A549 (cell line): ENCODE data around the gene ALPK3. TPM values are rescaled to one million over a fixed set of nuclear protein-coding genes. Genes with fewer than 3 reads are reported as not detected.

Source experiments
- ATAC-seq, 2 experiments: fragments of 200-7000 bp in 1 of 2; fragments of >200 bp in 1 of 2; cut with Nextera tagmentation in 1 of 2; cut with Tn5 transposase in 1 of 2; 3 replicates each; pipeline versions ENCODE4 v1.8.0 to v1.9.1; 2018 to 2020; ENCODE audit warnings: mild to moderate bottlenecking in 1 of 2, moderate library complexity in 1 of 2
- CTCF ChIA-PET: fragments of 300-600 bp; sonication (Branson Sonifier 250); formaldehyde crosslinking; extraction: SDS; loops from one replicate; lab custom pipeline; 2021; ENCODE audit warnings: antibody characterized with exemption, inconsistent platforms; lab: Yijun Ruan, JAX
- POLR2A ChIA-PET: fragments of 350-600 bp; formaldehyde crosslinking; extraction: SDS; loops from one replicate; lab custom pipeline; 2021; ENCODE audit warnings: antibody characterized with exemption, inconsistent platforms; lab: Yijun Ruan, JAX
- DNase-seq, 2 experiments: peaks; one replicate each; pipeline versions ENCODE4 v3.0.0 to v3.0.0-alpha.2; 2011 to 2016; ENCODE audit warnings: low read depth in 1 of 2, low spot score in 1 of 2
- FAIRE-seq: peaks from 2 replicates; lab custom pipeline; 2011; peaks lifted over from hg19 to GRCh38; lab: Jason Lieb, UNC
- H3K27ac ChIP-seq, 2 experiments: fragments of >200 bp; sonication (Bioruptor Twin); formaldehyde crosslinking; 3 replicates each; pipeline ENCODE4 v1.5.1; 2016 to 2017
- H3K4me1 ChIP-seq: fragments of >200 bp; sonication (Bioruptor Twin); formaldehyde crosslinking; 3 replicates; pipeline ENCODE4 v1.6.1; 2016
- H3K4me2 ChIP-seq: fragments of >200 bp; sonication (Bioruptor Twin); formaldehyde crosslinking; 3 replicates; pipeline ENCODE4 v1.6.1; 2016
- H3K4me3 ChIP-seq: fragments of >200 bp; sonication (Bioruptor Twin); formaldehyde crosslinking; 3 replicates; pipeline ENCODE4 v1.5.1; 2016
- H3K9me3 ChIP-seq: fragments of >200 bp; sonication (Bioruptor Twin); formaldehyde crosslinking; 3 replicates; pipeline ENCODE4 v1.6.1; 2016
- BHLHE40 ChIP-seq: IDR thresholded peaks from 2 replicates; pipeline ENCODE4 v1.6.1; 2012; ENCODE audit warnings: low read depth, low read length, inconsistent platforms
- CBX2 ChIP-seq: fragments of 200-600 bp; sonication (generic); IDR thresholded peaks from 2 replicates; pipeline ENCODE4 v1.6.1; 2016; ENCODE audit warnings: low read depth, mild to moderate bottlenecking, borderline replicate concordance
- CBX8 ChIP-seq: fragments of 200-600 bp; sonication (generic); IDR thresholded peaks from 2 replicates; pipeline ENCODE4 v1.6.1; 2016
- CEBPB ChIP-seq, 2 experiments: fragments of >200 bp in 1 of 2; sonication (Bioruptor Twin) in 1 of 2; formaldehyde crosslinking in 1 of 2; IDR thresholded peaks; 2 replicates each; pipeline ENCODE4 v1.6.1; 2012 to 2016
- CHD2 ChIP-seq: fragments of 150-350 bp; IDR thresholded peaks from 2 replicates; pipeline ENCODE4 v1.6.1; 2014; ENCODE audit warnings: low read length; ENCODE audit not compliant: partially characterized antibody
- CHD4 ChIP-seq: fragments of 200-600 bp; sonication (generic); IDR thresholded peaks from 2 replicates; pipeline ENCODE4 v1.6.1; 2016; ENCODE audit warnings: antibody characterized with exemption, mild to moderate bottlenecking, borderline replicate concordance
- EHF ChIP-seq: fragments of 250-450 bp; sonication (Bioruptor Pico); IDR thresholded peaks from 2 replicates; pipeline ENCODE4 v1.5.0; 2020; ENCODE audit warnings: mild to moderate bottlenecking
- ELK1 ChIP-seq: fragments of 150-350 bp; IDR thresholded peaks from 2 replicates; pipeline ENCODE4 v1.6.1; 2014; ENCODE audit warnings: low read depth, mild to moderate bottlenecking, low read length
- EP300 ChIP-seq, 2 experiments: fragments of >200 bp; sonication (Bioruptor Twin); formaldehyde crosslinking; IDR thresholded peaks; 2 replicates in 1 of 2; 3 replicates in 1 of 2; pipeline ENCODE4 v1.6.1; 2016 to 2017
- ESRRA ChIP-seq: fragments of 150-350 bp; IDR thresholded peaks from 2 replicates; pipeline ENCODE4 v1.6.1; 2014; ENCODE audit warnings: mild to moderate bottlenecking, low read length, borderline replicate concordance
- FOSL2 ChIP-seq, 2 experiments: fragments of 450-650 bp in 1 of 2; fragments of >200 bp in 1 of 2; sonication (Bioruptor Twin) in 1 of 2; formaldehyde crosslinking; IDR thresholded peaks; 2 replicates each; pipeline versions ENCODE4 v1.5.0 to v1.6.1; 2016 to 2020; ENCODE audit warnings: mild to moderate bottlenecking in 1 of 2, moderate library complexity in 1 of 2
- FOXS1 ChIP-seq: fragments of 250-450 bp; sonication (Bioruptor Pico); IDR thresholded peaks from 2 replicates; pipeline ENCODE4 v1.5.0; 2020; ENCODE audit warnings: mild to moderate bottlenecking, moderate library complexity
- GATA3 ChIP-seq: IDR thresholded peaks from 2 replicates; pipeline ENCODE4 v1.6.1; 2012; ENCODE audit warnings: borderline replicate concordance
- HEYL ChIP-seq: fragments of 250-450 bp; sonication (Bioruptor Pico); IDR thresholded peaks from 2 replicates; pipeline ENCODE4 v1.8.0; 2021; ENCODE audit warnings: mild to moderate bottlenecking, moderate library complexity
- HOXA7 ChIP-seq: fragments of 250-450 bp; sonication (Bioruptor Pico); IDR thresholded peaks from 2 replicates; pipeline ENCODE4 v1.5.0; 2020; ENCODE audit warnings: mild to moderate bottlenecking, moderate library complexity
- HOXB13 ChIP-seq: fragments of 250-450 bp; sonication (Bioruptor Pico); IDR thresholded peaks from 2 replicates; pipeline ENCODE4 v1.5.0; 2020; ENCODE audit warnings: low read depth, mild to moderate bottlenecking, moderate library complexity
- KDM5A ChIP-seq: fragments of 200-600 bp; sonication (generic); IDR thresholded peaks from 2 replicates; pipeline ENCODE4 v1.6.1; 2016; ENCODE audit warnings: antibody characterized with exemption, mild to moderate bottlenecking
- MAZ ChIP-seq: fragments of 150-350 bp; IDR thresholded peaks from 2 replicates; pipeline ENCODE4 v1.6.1; 2014; ENCODE audit warnings: antibody characterized with exemption, low read depth, low read length, borderline replicate concordance
- MYC ChIP-seq: IDR thresholded peaks from 2 replicates; pipeline ENCODE4 v1.6.1; 2012; ENCODE audit warnings: mild to moderate bottlenecking, inconsistent platforms, low read length, improper control_type of control experiment, borderline replicate concordance
- NR3C1 ChIP-seq: fragments of >200 bp; sonication (Bioruptor Twin); formaldehyde crosslinking; IDR thresholded peaks from 3 replicates; pipeline ENCODE4 v1.6.1; 2017
- PHF8 ChIP-seq: fragments of 200-600 bp; sonication (generic); IDR thresholded peaks from 2 replicates; pipeline ENCODE4 v1.6.1; 2016; ENCODE audit warnings: low read depth, mild to moderate bottlenecking, antibody characterized with exemption, moderate library complexity, borderline replicate concordance
- POLR2AphosphoS2 ChIP-seq: conservative IDR thresholded peaks from 2 replicates; pipeline ENCODE4 v1.6.1; 2012; ENCODE audit warnings: low read length, improper control_type of control experiment, inconsistent platforms
- RAD21 ChIP-seq, 2 experiments: fragments of >200 bp in 1 of 2; sonication (Bioruptor Twin) in 1 of 2; formaldehyde crosslinking in 1 of 2; IDR thresholded peaks in 1 of 2; conservative IDR thresholded peaks in 1 of 2; 2 replicates in 1 of 2; 3 replicates in 1 of 2; pipeline ENCODE4 v1.6.1; 2012 to 2018; ENCODE audit warnings: inconsistent platforms in 1 of 2
- RARB ChIP-seq: fragments of 250-450 bp; sonication (Bioruptor Pico); IDR thresholded peaks from 2 replicates; pipeline ENCODE4 v1.8.0; 2021; ENCODE audit warnings: mild to moderate bottlenecking, moderate library complexity
- RFX5 ChIP-seq: fragments of 450-650 bp; IDR thresholded peaks from 2 replicates; pipeline ENCODE4 v1.7.1; 2014; ENCODE audit warnings: antibody characterized with exemption, mild to moderate bottlenecking, moderate library complexity
- RNF2 ChIP-seq: fragments of 200-600 bp; sonication (generic); IDR thresholded peaks from 2 replicates; pipeline ENCODE4 v1.6.1; 2016; ENCODE audit warnings: low read depth, mild to moderate bottlenecking, antibody characterized with exemption, moderate library complexity, borderline replicate concordance
- SMC3 ChIP-seq: fragments of >200 bp; sonication (Bioruptor Twin); formaldehyde crosslinking; IDR thresholded peaks from 3 replicates; pipeline ENCODE4 v1.6.1; 2018; ENCODE audit warnings: inconsistent platforms
- SREBF2 ChIP-seq: fragments of 450-650 bp; IDR thresholded peaks from 2 replicates; pipeline ENCODE4 v1.6.1; 2014; ENCODE audit warnings: mild to moderate bottlenecking, moderate library complexity
- TFCP2L1 ChIP-seq: fragments of 250-450 bp; sonication (Bioruptor Pico); IDR thresholded peaks from 2 replicates; pipeline ENCODE4 v1.5.0; 2021; ENCODE audit warnings: mild to moderate bottlenecking
- TP53 ChIP-seq: fragments of 250-450 bp; sonication (Bioruptor Pico); IDR thresholded peaks from 2 replicates; pipeline ENCODE4 v1.5.0; 2021; ENCODE audit warnings: mild to moderate bottlenecking, moderate library complexity
- ZC3H11A ChIP-seq: fragments of 450-650 bp; IDR thresholded peaks from 2 replicates; pipeline ENCODE4 v1.6.1; 2014; ENCODE audit warnings: antibody characterized with exemption, mild to moderate bottlenecking
- ZFP36 ChIP-seq: fragments of 450-650 bp; IDR thresholded peaks from 2 replicates; pipeline ENCODE4 v1.6.1; 2014; ENCODE audit warnings: borderline replicate concordance; ENCODE audit not compliant: partially characterized antibody
- ZSCAN20 ChIP-seq: fragments of 250-450 bp; sonication (Bioruptor Pico); IDR thresholded peaks from 2 replicates; pipeline ENCODE4 v1.8.0; 2022; ENCODE audit warnings: mild to moderate bottlenecking, moderate library complexity
- whole genome bisulfite sequencing: methylation state at CpG from one replicate; pipeline ENCODE4 v1.1.6; 2017; ENCODE audit errors: missing lambda C conversion rate; 5-methylcytosine and 5-hydroxymethylcytosine counted together
- polyA plus RNA-seq, 4 experiments: library from polyadenylated mRNA; depleted of rRNA in 3 of 4; stranded (reverse); fragments of >200 nt; fragmentation: RNase III in 1 of 4; extraction: RNeasy Plus Mini Kit Qiagen cat#74134 plus additional on column Dnase treatment in 1 of 4; gene quantifications; 2 replicates in 3 of 4; 3 replicates in 1 of 4; pipeline ENCODE4 v1.2.3, GENCODE V29; 2011 to 2017
- TF ChIP-seq, protein P1 (sequence below): fragments of >200 bp; sonication (Bioruptor Twin); formaldehyde crosslinking; IDR thresholded peaks from 3 replicates; pipeline ENCODE4 v1.5.1; 2016
- TF ChIP-seq, protein P2 (sequence below): fragments of 450-650 bp; IDR thresholded peaks from 2 replicates; pipeline ENCODE4 v1.6.1; 2014; ENCODE audit warnings: antibody characterized with exemption

Gene ALPK3
- polyA plus RNA-seq, 2 of the 4 experiments (the other 2 are of a cell fraction) = 0.26 to 0.30 TPM

- TF ChIP-seq TP53 (CRISPR knock-in tag) = no peak
- TF ChIP-seq CBX2 = no peak
- TF ChIP-seq RFX5 = no peak
- TF ChIP-seq BHLHE40 = no peak
- no peak for TF ChIP-seq EP300 (IDR thresholded peaks at IDR 0.05)
- TF ChIP-seq, all 56 proteins: peak for 0
- FAIRE-seq = no peak
- WGBS = 84% methylated on average over 3 of the region's 3 CpGs
Observed at GRCh38 chr15:84880007-84880406, 62.9 kb downstream of the ALPK3 start.

DNA sequence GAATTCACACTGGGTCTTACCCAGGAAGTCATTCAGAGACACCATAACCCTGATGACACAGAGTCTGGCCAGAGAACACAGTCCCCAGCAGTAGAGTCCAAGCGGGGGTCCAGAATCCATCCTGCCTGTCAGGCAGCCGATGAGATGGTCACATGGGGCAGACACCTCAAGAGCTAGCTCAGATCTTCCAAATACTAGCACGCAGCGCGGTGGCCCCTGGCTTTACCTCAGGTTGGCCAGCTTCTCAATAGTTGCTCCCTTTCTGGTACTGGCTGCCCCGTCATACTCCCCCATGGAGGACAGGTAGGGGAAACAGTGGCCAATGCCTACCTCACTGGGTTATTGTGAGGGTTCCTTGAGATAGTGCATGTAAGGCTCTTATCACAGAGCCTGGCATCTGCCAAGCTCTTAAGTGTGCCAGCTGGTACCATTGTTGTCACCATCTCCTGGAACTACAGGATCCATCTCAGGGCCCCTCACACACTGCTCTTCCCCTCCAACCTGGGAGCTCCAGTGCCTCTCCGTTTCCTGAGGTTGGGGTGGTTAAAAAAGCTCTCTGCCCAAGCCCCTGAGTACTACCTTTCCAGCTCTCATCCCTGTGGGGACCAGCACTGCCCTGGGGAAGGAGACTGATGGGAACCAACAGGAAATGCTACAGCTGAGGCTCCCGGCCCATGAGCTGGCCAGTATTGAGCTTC, 63.8 kb downstream of the ALPK3 start:
- FAIRE-seq = no peak

More at GRCh38 chr15:84880007-84880406, 62.9 kb downstream of the ALPK3 start:
- Histone ChIP-seq H3K4me3 (no peak overlapping the region), H3K4me2 (no peak overlapping the region), H3K9me3 (no peaks in the 10 kb centered on the region), H3K27ac (no peak overlapping the region), H3K4me1 (no peaks in the 10 kb centered on the region; the same call in 2 of the 3 replicates)
- POLR2A ChIA-PET = no interaction called here
- ATAC-seq (no peak), DNase-seq (no peak)
- CTCF ChIA-PET = interaction anchor here (0.9 kb wide), 1 partner anchor 261 kb away, joined by 3 read pairs; no protein-coding TSS in a partner anchor

DNA sequence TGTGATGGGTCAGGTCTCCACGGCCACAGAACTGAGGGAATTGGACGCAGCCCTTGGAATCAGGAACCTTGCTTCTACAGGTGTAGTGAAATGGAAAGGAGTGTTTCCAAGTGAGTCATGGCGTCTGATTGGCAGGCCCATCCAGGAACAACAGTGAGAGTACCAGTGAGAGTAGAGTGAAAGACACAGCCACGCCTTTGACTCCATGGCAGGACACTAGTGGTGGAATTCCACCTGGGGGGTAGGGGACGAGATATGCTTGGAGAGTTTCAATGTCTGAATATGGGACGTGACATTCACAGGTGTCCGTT, 64.3 kb downstream of the ALPK3 start:
- no peak overlapping the region for H3K4me3 ChIP-seq
- no peak overlapping the region for H3K4me2 ChIP-seq
- ATAC-seq = no peak
- H3K9me3 ChIP-seq = no peaks in the 10 kb centered on the region
- H3K4me1 ChIP-seq = no peaks in the 10 kb centered on the region; the same call in 2 of the 3 replicates
- CTCF ChIA-PET = interaction anchor here (1.3 kb wide), 2 partner anchors 17 to 47 kb away, joined by 4 to 8 read pairs; no protein-coding TSS in a partner anchor
- TF ChIP-seq CEBPB (IDR thresholded peaks at IDR 0.05) = no peak
- TF ChIP-seq CHD2 = no peak
- TF ChIP-seq ZC3H11A = no peak
- no peak for TF ChIP-seq MYC
- no peak for TF ChIP-seq NR3C1
- no peak for TF ChIP-seq KDM5A
- TF ChIP-seq SREBF2 = no peak
- TF ChIP-seq FOSL2 (IDR thresholded peaks at IDR 0.05) = no peak
- no peak for TF ChIP-seq FOSL2 (CRISPR knock-in tag; IDR thresholded peaks at IDR 0.05)
- TF ChIP-seq RNF2 = no peak
- TF ChIP-seq, protein P1, sequence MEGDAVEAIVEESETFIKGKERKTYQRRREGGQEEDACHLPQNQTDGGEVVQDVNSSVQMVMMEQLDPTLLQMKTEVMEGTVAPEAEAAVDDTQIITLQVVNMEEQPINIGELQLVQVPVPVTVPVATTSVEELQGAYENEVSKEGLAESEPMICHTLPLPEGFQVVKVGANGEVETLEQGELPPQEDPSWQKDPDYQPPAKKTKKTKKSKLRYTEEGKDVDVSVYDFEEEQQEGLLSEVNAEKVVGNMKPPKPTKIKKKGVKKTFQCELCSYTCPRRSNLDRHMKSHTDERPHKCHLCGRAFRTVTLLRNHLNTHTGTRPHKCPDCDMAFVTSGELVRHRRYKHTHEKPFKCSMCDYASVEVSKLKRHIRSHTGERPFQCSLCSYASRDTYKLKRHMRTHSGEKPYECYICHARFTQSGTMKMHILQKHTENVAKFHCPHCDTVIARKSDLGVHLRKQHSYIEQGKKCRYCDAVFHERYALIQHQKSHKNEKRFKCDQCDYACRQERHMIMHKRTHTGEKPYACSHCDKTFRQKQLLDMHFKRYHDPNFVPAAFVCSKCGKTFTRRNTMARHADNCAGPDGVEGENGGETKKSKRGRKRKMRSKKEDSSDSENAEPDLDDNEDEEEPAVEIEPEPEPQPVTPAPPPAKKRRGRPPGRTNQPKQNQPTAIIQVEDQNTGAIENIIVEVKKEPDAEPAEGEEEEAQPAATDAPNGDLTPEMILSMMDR = no peak
- TF ChIP-seq HOXB13 (CRISPR knock-in tag) = no peak
- no peak for TF ChIP-seq RARB (CRISPR knock-in tag)
- TF ChIP-seq MAZ = no peak
- TF ChIP-seq POLR2AphosphoS2 = no peak
- TF ChIP-seq ZFP36 = no peak
- TF ChIP-seq CHD4 = no peak
- DNase-seq = no peak
- POLR2A ChIA-PET = no interaction called here
- WGBS = 81% methylated on average over 7 of the region's 7 CpGs
- no peak for FAIRE-seq
- H3K27ac ChIP-seq = no peak overlapping the region

More for the DNA sequence above, 63.8 kb downstream of the ALPK3 start:
- Histone ChIP-seq H3K4me1 (no peaks in the 10 kb centered on the region; the same call in 2 of the 3 replicates), H3K4me3 (no peak overlapping the region), H3K9me3 (no peaks in the 10 kb centered on the region), H3K4me2 (no peak overlapping the region), H3K27ac (0 out of 6 replicates have a peak overlapping the region, but pooled peaks of 1 of the 2 experiments have one; percentile 6)
- no peak for TF ChIP-seq KDM5A
- TF ChIP-seq EHF (CRISPR knock-in tag) = no peak
- no peak for TF ChIP-seq PHF8
- TF ChIP-seq CBX8 = no peak
- TF ChIP-seq CHD2 = no peak
- TF ChIP-seq SMC3 = no peak
- TF ChIP-seq TP53 (CRISPR knock-in tag) = no peak
- TF ChIP-seq SREBF2 = no peak
- no peak for TF ChIP-seq TFCP2L1
- no peak for TF ChIP-seq HEYL (CRISPR knock-in tag)
- no peak for TF ChIP-seq CHD4
- no peak for TF ChIP-seq GATA3
- no peak for TF ChIP-seq BHLHE40
- TF ChIP-seq FOXS1 (CRISPR knock-in tag) = no peak
- no peak for TF ChIP-seq HOXA7 (CRISPR knock-in tag)
- TF ChIP-seq, protein P2, sequence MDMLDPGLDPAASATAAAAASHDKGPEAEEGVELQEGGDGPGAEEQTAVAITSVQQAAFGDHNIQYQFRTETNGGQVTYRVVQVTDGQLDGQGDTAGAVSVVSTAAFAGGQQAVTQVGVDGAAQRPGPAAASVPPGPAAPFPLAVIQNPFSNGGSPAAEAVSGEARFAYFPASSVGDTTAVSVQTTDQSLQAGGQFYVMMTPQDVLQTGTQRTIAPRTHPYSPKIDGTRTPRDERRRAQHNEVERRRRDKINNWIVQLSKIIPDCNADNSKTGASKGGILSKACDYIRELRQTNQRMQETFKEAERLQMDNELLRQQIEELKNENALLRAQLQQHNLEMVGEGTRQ = no peak
- TF ChIP-seq ZSCAN20 (CRISPR knock-in tag) = no peak
- no peak for TF ChIP-seq ESRRA
- no peak for TF ChIP-seq ELK1
- TF ChIP-seq RAD21 (conservative IDR thresholded peaks at IDR 0.05 in 1 of 2, IDR thresholded peaks at IDR 0.05 in 1 of 2) = no peak
- ATAC-seq = no peak
- ChIA-PET POLR2A (no interaction called here), CTCF (interaction anchor here (1.3 kb wide), 2 partner anchors 17 to 47 kb away, joined by 4 to 8 read pairs; no protein-coding TSS in a partner anchor)
- 84% methylated on average over 8 of the region's 8 CpGs for WGBS
- no peak for DNase-seq
